IPS DF 6.9 (cell line): ENCODE measurements around the gene COL24A1.
"Not testable (repeated sequence)": the region's sequence is repeated elsewhere in the genome, so short reads cannot be mapped to it uniquely, and the experiment has no call there.

ENCODE experiments used
- DNase-seq: peaks from one replicate; pipeline ENCODE4 v3.0.0-alpha.2; 2013; ENCODE audit warnings: low read depth, low spot score
- H3K27ac ChIP-seq: one replicate; pipeline ENCODE4 v1.5.1; 2013; ENCODE audit warnings: low read length, control low read depth
- H3K27me3 ChIP-seq: 2 replicates; pipeline ENCODE4 v1.6.1; 2013; ENCODE audit warnings: mild to moderate bottlenecking, low read length; ENCODE audit not compliant: control insufficient read depth, insufficient read depth
- H3K36me3 ChIP-seq: 2 replicates; pipeline ENCODE4 v1.6.1; 2013; ENCODE audit warnings: low read length; ENCODE audit not compliant: control insufficient read depth, insufficient read depth
- H3K4me1 ChIP-seq: 2 replicates; pipeline ENCODE4 v1.6.1; 2013; ENCODE audit warnings: low read length; ENCODE audit not compliant: control insufficient read depth, insufficient read depth
- H3K4me3 ChIP-seq: 2 replicates; pipeline ENCODE4 v1.5.1; 2013; ENCODE audit warnings: mild to moderate bottlenecking, low read length
- H3K9me3 ChIP-seq: 2 replicates; pipeline ENCODE4 v1.6.1; 2013; ENCODE audit warnings: low read length, inconsistent platforms; ENCODE audit not compliant: control insufficient read depth, insufficient read depth
- WGBS: extraction: QIAGEN DNeasy Blood & Tissue Kit; methylation state at CpG from one replicate; pipeline ENCODE4 v1.1.7; 2013; ENCODE audit warnings: mixed read lengths, missing lambda C conversion rate; ENCODE audit not compliant: insufficient read length, insufficient coverage; 5-methylcytosine and 5-hydroxymethylcytosine counted together

Gene COL24A1

DNA sequence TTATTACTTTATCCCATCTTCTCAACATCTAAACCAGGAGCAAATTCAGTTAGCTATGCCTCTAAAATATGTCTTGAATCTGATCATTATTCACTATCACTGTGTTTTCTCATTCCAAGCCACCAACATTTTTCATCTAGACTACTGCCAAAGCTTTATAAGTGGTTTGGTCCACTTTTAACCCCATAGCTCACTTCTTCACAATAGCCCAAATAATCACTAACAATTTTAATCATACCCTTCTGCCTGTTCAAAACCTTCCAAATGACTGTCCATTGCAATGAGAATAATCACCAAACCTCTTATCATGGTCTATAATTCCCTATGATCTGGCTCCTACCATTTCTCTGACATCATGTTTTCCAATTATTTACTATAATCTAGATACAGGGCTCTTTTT lies 298.6 kb downstream of the COL24A1 start:
- no peaks in the 10 kb centered on the region for H3K27me3 ChIP-seq
- no peaks in the 10 kb centered on the region for H3K36me3 ChIP-seq
- no peaks in the 10 kb centered on the region for H3K4me1 ChIP-seq
- H3K4me3 ChIP-seq: no peak overlapping the region
- no peak for DNase-seq
- H3K9me3 ChIP-seq: no peaks in the 10 kb centered on the region
- no peak overlapping the region for H3K27ac ChIP-seq

- H3K9me3 ChIP-seq: no peaks in the 10 kb centered on the region
- no peak overlapping the region for H3K4me3 ChIP-seq
- no peak overlapping the region for H3K27ac ChIP-seq
- H3K36me3 ChIP-seq: no peaks in the 10 kb centered on the region
- no CpG with 5 or more reads among the region's 2 CpGs for WGBS
- H3K27me3 ChIP-seq: no peaks in the 10 kb centered on the region
- no peak for DNase-seq
- no peaks in the 10 kb centered on the region for H3K4me1 ChIP-seq
Observed at GRCh38 chr1:85850238-85850637, 306.3 kb downstream of the COL24A1 start.

DNA sequence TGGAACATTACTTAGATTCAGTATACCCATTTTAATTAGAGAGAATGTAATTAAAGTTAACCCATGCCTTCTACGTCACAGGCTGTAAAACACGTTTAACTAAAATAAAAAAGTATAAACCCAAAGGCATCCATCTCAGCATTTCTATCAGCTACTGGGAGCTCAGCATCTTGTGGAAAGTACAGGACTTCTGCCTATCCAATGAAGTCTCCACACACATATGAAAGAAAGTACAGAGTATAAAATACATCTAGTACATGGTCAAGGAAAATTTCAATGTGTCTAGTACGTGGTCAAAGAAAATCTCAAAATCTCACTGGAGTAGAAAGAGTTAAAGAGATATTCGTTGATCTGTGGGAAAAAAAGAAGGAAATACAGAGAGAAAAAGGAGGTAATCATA lies 306.9 kb downstream of the COL24A1 start:
- Histone ChIP-seq H3K4me3 (no peak overlapping the region), H3K9me3 (no peaks in the 10 kb centered on the region), H3K27me3 (no peaks in the 10 kb centered on the region), H3K27ac (no peak overlapping the region), H3K4me1 (no peaks in the 10 kb centered on the region), H3K36me3 (no peaks in the 10 kb centered on the region)
- WGBS: no CpG with 5 or more reads among the region's 4 CpGs
- DNase-seq: no peak

- Histone ChIP-seq H3K9me3 (no peaks in the 10 kb centered on the region), H3K4me1 (no peaks in the 10 kb centered on the region), H3K27me3 (no peaks in the 10 kb centered on the region), H3K4me3 (no peak overlapping the region), H3K27ac (no peak overlapping the region), H3K36me3 (no peaks in the 10 kb centered on the region)
- WGBS: 100% methylated on average over 1 of the region's 2 CpGs
- no peak for DNase-seq
Observed at GRCh38 chr1:85847356-85847755, 309.2 kb downstream of the COL24A1 start.

- no peak overlapping the region for H3K4me3 ChIP-seq
- H3K9me3 ChIP-seq: no peaks in the 10 kb centered on the region
- H3K4me1 ChIP-seq: no peaks in the 10 kb centered on the region
- DNase-seq: no peak
- no peaks in the 10 kb centered on the region for H3K36me3 ChIP-seq
- no peak overlapping the region for H3K27ac ChIP-seq
- no peaks in the 10 kb centered on the region for H3K27me3 ChIP-seq
- WGBS: no CpG with 5 or more reads among the region's 3 CpGs
Observed at GRCh38 chr1:85846706-85847105, 309.9 kb downstream of the COL24A1 start.

DNA sequence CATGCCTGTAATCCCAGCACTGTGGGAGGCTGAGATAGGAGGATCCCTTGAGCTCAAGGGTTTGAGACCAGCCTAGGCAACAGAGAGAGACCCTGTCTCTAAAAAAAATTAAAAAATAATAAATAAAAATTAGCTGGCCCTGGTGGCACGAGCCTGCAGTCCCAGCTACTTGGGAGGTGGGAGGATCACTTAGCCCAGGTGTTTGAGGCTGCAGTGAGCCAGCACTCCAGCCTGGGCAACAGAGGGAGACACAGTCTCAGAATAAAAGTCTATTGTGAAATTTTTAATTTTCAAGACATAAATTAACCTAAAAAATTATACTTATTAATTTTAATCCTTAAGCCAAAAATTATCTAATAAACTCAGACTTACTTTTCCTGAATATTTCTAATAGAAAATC lies 317.1 kb downstream of the COL24A1 start:
- H3K27ac ChIP-seq: no peak overlapping the region
- H3K4me3 ChIP-seq: no peak overlapping the region
- no peaks in the 10 kb centered on the region for H3K9me3 ChIP-seq
- H3K27me3 ChIP-seq: no peaks in the 10 kb centered on the region
- H3K36me3 ChIP-seq: no peaks in the 10 kb centered on the region
- no peaks in the 10 kb centered on the region for H3K4me1 ChIP-seq
- DNase-seq: no peak
- no CpG with 5 or more reads among the region's 1 CpG for WGBS

DNA sequence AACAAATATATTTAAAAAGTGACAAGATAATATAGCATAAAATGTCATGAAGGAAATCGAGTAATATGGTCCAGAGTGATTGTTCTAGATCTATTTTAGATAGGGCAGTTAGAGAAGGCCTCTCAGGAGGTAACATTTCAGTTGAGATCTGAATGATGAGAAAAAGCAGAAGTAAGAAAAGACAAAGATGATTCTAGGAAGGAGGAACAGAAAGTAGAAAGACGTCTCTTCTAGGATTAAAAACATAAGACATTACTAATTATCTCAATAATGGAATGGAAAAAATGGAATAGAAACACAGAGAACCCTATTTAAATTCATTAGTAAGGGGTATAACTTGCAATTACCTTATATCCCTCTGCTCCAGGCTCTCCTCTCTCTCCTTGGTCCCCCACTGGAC lies 318.3 kb downstream of the COL24A1 start:
- no peak overlapping the region for H3K27ac ChIP-seq
- no peaks in the 10 kb centered on the region for H3K27me3 ChIP-seq
- no CpG with 5 or more reads among the region's 2 CpGs for WGBS
- DNase-seq: no peak
- H3K4me1 ChIP-seq: no peaks in the 10 kb centered on the region
- no peaks in the 10 kb centered on the region for H3K9me3 ChIP-seq
- no peak overlapping the region for H3K4me3 ChIP-seq
- no peaks in the 10 kb centered on the region for H3K36me3 ChIP-seq

DNA sequence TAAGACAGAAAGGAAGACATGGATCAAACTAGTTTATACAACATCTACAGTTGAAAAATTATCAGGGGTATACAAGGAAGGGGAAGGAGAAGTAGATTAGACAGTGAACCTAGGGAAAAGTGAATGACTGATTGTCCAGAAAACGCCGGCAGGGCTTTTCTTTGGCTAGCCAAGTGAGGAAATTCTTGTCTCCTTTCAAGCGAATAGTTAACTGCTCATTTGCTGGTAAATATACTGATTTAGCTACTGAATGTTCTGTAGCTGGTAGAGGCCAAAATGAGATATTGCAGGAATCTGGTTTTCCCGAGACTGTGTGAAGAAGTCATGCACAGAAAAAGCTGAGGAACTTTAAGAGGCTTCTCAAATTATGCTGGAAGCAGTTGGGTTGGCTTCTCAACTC lies 319.8 kb downstream of the COL24A1 start:
- DNase-seq: no peak
- H3K4me1 ChIP-seq: no peaks in the 10 kb centered on the region
- WGBS: no CpG with 5 or more reads among the region's 4 CpGs
- H3K36me3 ChIP-seq: no peaks in the 10 kb centered on the region
- no peak overlapping the region for H3K27ac ChIP-seq
- no peaks in the 10 kb centered on the region for H3K27me3 ChIP-seq
- no peaks in the 10 kb centered on the region for H3K9me3 ChIP-seq
- H3K4me3 ChIP-seq: no peak overlapping the region

GRCh38 chr1:85833165-85833564 lies 323.4 kb downstream of the COL24A1 start:
- not testable (repeated sequence) for H3K9me3 ChIP-seq, H3K27ac ChIP-seq, H3K4me3 ChIP-seq, H3K4me1 ChIP-seq, DNase-seq, H3K27me3 ChIP-seq, H3K36me3 ChIP-seq
- no CpG with 5 or more reads among the region's 2 CpGs for WGBS

- DNase-seq: no peak
- no peak overlapping the region; the same call in 1 of the 2 replicates for H3K4me3 ChIP-seq
- H3K27ac ChIP-seq: no peak overlapping the region
- H3K9me3 ChIP-seq: no peaks in the 10 kb centered on the region
- no peaks in the 10 kb centered on the region for H3K36me3 ChIP-seq
- WGBS: no CpG with 5 or more reads among the region's 8 CpGs
- H3K4me1 ChIP-seq: no peaks in the 10 kb centered on the region
- no peaks in the 10 kb centered on the region for H3K27me3 ChIP-seq
Observed at GRCh38 chr1:85830837-85831236, 325.7 kb downstream of the COL24A1 start.

GRCh38 chr1:85824066-85824840 lies 332.3 kb downstream of the COL24A1 start:
- no peaks in the 10 kb centered on the region for H3K9me3 ChIP-seq
- no peak overlapping the region for H3K4me3 ChIP-seq
- no peaks in the 10 kb centered on the region for H3K4me1 ChIP-seq
- no CpG with 5 or more reads among the region's 9 CpGs for WGBS
- no peaks in the 10 kb centered on the region for H3K27me3 ChIP-seq
- H3K27ac ChIP-seq: no peak overlapping the region
- no peaks in the 10 kb centered on the region for H3K36me3 ChIP-seq
- DNase-seq: no peak
